Ascending aorta (tissue), 2 donors: Measurements from ENCODE around the gene GATC. TPM values are rescaled to one million over a fixed set of nuclear protein-coding genes. Genes with fewer than 3 reads are reported as not detected.

ENCODE experiments used
- DNase-seq, 2 donors: peaks; one replicate each; pipeline ENCODE4 v3.0.0-alpha.2; 2019; ENCODE audit warnings: low spot score in 2 of 2
- H3K27ac ChIP-seq, 2 donors: fragments of 200-600 bp; sonication (generic); one replicate each; pipeline ENCODE4 v1.5.1; 2016 to 2017; ENCODE audit warnings: mild to moderate bottlenecking in 1 of 2
- H3K27me3 ChIP-seq: fragments of 200-600 bp; sonication (generic); one replicate; pipeline ENCODE4 v1.5.1; 2017
- H3K36me3 ChIP-seq, 2 donors: fragments of 200-600 bp; sonication (generic); one replicate each; pipeline ENCODE4 v1.5.1; 2016
- H3K4me1 ChIP-seq, 2 donors: fragments of 200-600 bp; sonication (generic); one replicate each; pipeline ENCODE4 v1.5.1; 2016 to 2017; ENCODE audit warnings: mild to moderate bottlenecking in 1 of 2
- H3K4me3 ChIP-seq, 2 donors: fragments of 200-600 bp; sonication (generic); one replicate each; pipeline ENCODE4 v1.5.1; 2016 to 2017; ENCODE audit warnings: mild to moderate bottlenecking in 1 of 2
- H3K9me3 ChIP-seq, 2 donors: fragments of 200-600 bp; sonication (generic); one replicate each; pipeline ENCODE4 v1.5.1; 2016
- CTCF ChIP-seq, 3 experiments: fragments of 200-600 bp in 2 of 3; fragments of 450-650 bp in 1 of 3; sonication (generic) in 2 of 3; IDR thresholded peaks; one replicate each; pipeline ENCODE4 v1.5.1; 2016 to 2019; ENCODE audit warnings: antibody characterized with exemption in 3 of 3, mild to moderate bottlenecking in 1 of 3, moderate library complexity in 1 of 3
- intact Hi-C: fragments of 100-400 bp; cut with DNase I; formaldehyde crosslinking; loops from one replicate; pipeline ENCODE4 v1.15.1; 2023
- total RNA-seq: library from RNA; depleted of rRNA; stranded (reverse); fragments of >200 nt; gene quantifications from one replicate; pipeline ENCODE4 v1.1.0, GENCODE V29; 2016

The GATC gene
- total RNA-seq, 1 donor from 2014 or later, result 6.2 TPM

- Histone ChIP-seq H3K27me3 (no peaks in the 10 kb centered on the region), H3K36me3 (peaks cover 21 to 53% of the 10 kb centered on the region in 2 donors), H3K9me3 (no peaks in the 10 kb centered on the region), H3K27ac (no peak overlapping the region), H3K4me3 (no peak overlapping the region), H3K4me1 (no peaks in the 10 kb centered on the region)
- no peak for DNase-seq
- intact Hi-C loops, result no loop called here
- TF ChIP-seq CTCF (IDR thresholded peaks at IDR 0.05), result no peak
These were observed 62.3 kb downstream of the GATC start for GRCh38 chr12:120508537-120508936.

Other genes with a start within 250 kb of the GATC start
- gene RPLP0, start 245.3 kb upstream of the GATC start, total RNA-seq, result 2,244 TPM
- 282 TPM for gene PXN, start 180.7 kb upstream of the GATC start, total RNA-seq
- not detected for gene RNU4-2, start 154.5 kb upstream of the GATC start, total RNA-seq
- gene RNU4-1, start 153.2 kb upstream of the GATC start, total RNA-seq, result not detected
- not detected for gene SIRT4, start 144.1 kb upstream of the GATC start, total RNA-seq
- gene PLA2G1B, start 118.7 kb upstream of the GATC start, total RNA-seq, result not detected
- 0.11 TPM for gene MSI1, start 77.3 kb upstream of the GATC start, total RNA-seq
- gene COX6A1, start 8.3 kb upstream of the GATC start, total RNA-seq, result 686 TPM
- 12.1 TPM for gene TRIAP1, start 60 bp upstream of the GATC start, total RNA-seq
- gene SRSF9, start 23.3 kb downstream of the GATC start, total RNA-seq, result 68.6 TPM
- 216 TPM for gene DYNLL1, start 49.7 kb downstream of the GATC start, total RNA-seq
- 5.9 TPM for gene COQ5, start 82.7 kb downstream of the GATC start, total RNA-seq
- gene RNF10, start 87.9 kb downstream of the GATC start, total RNA-seq, result 147 TPM
- 3.0 TPM for gene POP5, start 135.0 kb downstream of the GATC start, total RNA-seq
- 0.32 TPM for gene CABP1, start 194.2 kb downstream of the GATC start, total RNA-seq
- gene MLEC, start 240.7 kb downstream of the GATC start, total RNA-seq, result 47.5 TPM